Measurements from ENCODE around the gene RNF123.

DNA sequence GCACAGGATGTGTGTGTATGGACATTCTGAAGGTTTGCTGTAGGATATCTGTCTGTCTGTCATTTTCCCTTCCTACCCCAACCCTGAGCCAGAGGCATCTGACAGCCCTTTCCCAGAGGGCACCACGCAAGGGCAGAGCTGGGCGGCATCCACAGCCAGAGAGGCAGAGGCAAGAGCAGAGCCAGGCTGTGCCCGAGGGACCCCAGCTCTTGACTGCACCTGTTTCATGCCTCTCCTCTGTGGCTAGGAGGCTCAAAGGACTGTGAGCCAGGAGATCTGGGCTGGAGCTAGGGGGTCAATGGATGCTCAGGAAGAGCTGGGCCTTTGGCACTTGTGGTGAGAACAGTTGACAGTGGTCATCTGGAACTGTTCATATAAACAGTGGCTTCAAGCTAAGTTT lies 20.0 kb upstream of the RNF123 start:
- TF ChIP-seq, protein P1, sequence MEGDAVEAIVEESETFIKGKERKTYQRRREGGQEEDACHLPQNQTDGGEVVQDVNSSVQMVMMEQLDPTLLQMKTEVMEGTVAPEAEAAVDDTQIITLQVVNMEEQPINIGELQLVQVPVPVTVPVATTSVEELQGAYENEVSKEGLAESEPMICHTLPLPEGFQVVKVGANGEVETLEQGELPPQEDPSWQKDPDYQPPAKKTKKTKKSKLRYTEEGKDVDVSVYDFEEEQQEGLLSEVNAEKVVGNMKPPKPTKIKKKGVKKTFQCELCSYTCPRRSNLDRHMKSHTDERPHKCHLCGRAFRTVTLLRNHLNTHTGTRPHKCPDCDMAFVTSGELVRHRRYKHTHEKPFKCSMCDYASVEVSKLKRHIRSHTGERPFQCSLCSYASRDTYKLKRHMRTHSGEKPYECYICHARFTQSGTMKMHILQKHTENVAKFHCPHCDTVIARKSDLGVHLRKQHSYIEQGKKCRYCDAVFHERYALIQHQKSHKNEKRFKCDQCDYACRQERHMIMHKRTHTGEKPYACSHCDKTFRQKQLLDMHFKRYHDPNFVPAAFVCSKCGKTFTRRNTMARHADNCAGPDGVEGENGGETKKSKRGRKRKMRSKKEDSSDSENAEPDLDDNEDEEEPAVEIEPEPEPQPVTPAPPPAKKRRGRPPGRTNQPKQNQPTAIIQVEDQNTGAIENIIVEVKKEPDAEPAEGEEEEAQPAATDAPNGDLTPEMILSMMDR (IDR thresholded peaks at IDR 0.05; ENCODE audit: extremely low read depth in 1 of 2, insufficient read depth in 1 of 2, low read depth in 1 of 2, low read length in 2 of 2), result no peak
- no peak for TF ChIP-seq POLR2A (IDR thresholded peaks at IDR 0.05; ENCODE audit: low read depth, low read length)
- TF ChIP-seq FOS (IDR thresholded peaks at IDR 0.05; ENCODE audit: borderline replicate concordance, insufficient read depth, low read length), result no peak
- TF ChIP-seq EZH2 (IDR thresholded peaks at IDR 0.05; ENCODE audit: borderline replicate concordance, low read depth, low read length, severe bottlenecking), result no peak
- TF ChIP-seq, protein P2, sequence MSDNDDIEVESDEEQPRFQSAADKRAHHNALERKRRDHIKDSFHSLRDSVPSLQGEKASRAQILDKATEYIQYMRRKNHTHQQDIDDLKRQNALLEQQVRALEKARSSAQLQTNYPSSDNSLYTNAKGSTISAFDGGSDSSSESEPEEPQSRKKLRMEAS (IDR thresholded peaks at IDR 0.05; ENCODE audit: insufficient read depth, insufficient read length), result no peak
- no peak for TF ChIP-seq POLR2AphosphoS5 (IDR thresholded peaks at IDR 0.05; ENCODE audit: insufficient read depth, low read depth, low read length)
